GM12878 (cell line): ENCODE data around the gene SCN8A. TPM values are rescaled to one million over a fixed set of nuclear protein-coding genes. Genes with fewer than 3 reads are reported as not detected.

Experiments
- ATAC-seq: fragments of 200-7000 bp; cut with Tn5 transposase; 3 replicates; pipeline ENCODE4 v1.9.1; 2020; ENCODE audit warnings: mild to moderate bottlenecking, moderate library complexity
- BruUV-seq: library from RNA; stranded (reverse); fragments of 400-500 nt; replicated peaks from 2 replicates; lab custom pipeline; 2021; lab: Mats Ljungman, UMichigan
- CTCF ChIA-PET: fragments of 300-600 bp; sonication (Branson Sonifier 250); formaldehyde crosslinking; extraction: SDS; loops from one replicate; lab custom pipeline; 2021; ENCODE audit warnings: inconsistent platforms; lab: Yijun Ruan, JAX
- POLR2A ChIA-PET: fragments of 350-600 bp; formaldehyde crosslinking; extraction: SDS; loops from one replicate; lab custom pipeline; 2021; ENCODE audit warnings: inconsistent platforms; lab: Charles Lee
- RAD21 ChIA-PET: fragments of 300-600 bp; sonication (Branson Sonifier 250); formaldehyde crosslinking; loops from one replicate; lab custom pipeline; 2023; ENCODE audit warnings: antibody characterized with exemption; ENCODE audit not compliant: unreplicated experiment; lab: Charles Lee
- SMC1A ChIA-PET: fragments of 300-600 bp; sonication (Branson Sonifier 250); formaldehyde crosslinking; loops from one replicate; lab custom pipeline; 2023; ENCODE audit not compliant: unreplicated experiment, uncharacterized antibody; lab: Charles Lee
- DNase-seq: peaks from one replicate; pipeline ENCODE4 v3.0.0-alpha.2; 2011; ENCODE audit warnings: low read depth, low spot score
- FAIRE-seq: peaks from 3 replicates; lab custom pipeline; 2011; peaks lifted over from hg19 to GRCh38; lab: Jason Lieb, UNC
- H2AFZ ChIP-seq: 2 replicates; pipeline ENCODE4 v1.6.0; 2011; ENCODE audit warnings: low read depth, low read length, control low read depth; ENCODE audit not compliant: control insufficient read depth
- H3K27ac ChIP-seq: 2 replicates; pipeline ENCODE4 v1.5.1; 2011; ENCODE audit warnings: control low read depth; ENCODE audit not compliant: control insufficient read depth, insufficient read depth
- H3K27me3 ChIP-seq, 2 experiments: replicated peaks in 1 of 2; 2 replicates each; pipeline versions ENCODE4 v1.6.0 to v1.6.1; 2011; ENCODE audit warnings: low read length in 1 of 2; ENCODE audit not compliant: control insufficient read depth in 2 of 2, insufficient read depth in 2 of 2
- H3K36me3 ChIP-seq, 2 experiments: 2 replicates each; pipeline ENCODE4 v1.5.1; 2011; ENCODE audit warnings: low read length in 1 of 2; ENCODE audit not compliant: control insufficient read depth in 2 of 2, insufficient read depth in 2 of 2
- H3K4me1 ChIP-seq: 2 replicates; pipeline ENCODE4 v1.6.1; 2011; ENCODE audit warnings: mild to moderate bottlenecking, low read length, moderate library complexity, mixed read lengths; ENCODE audit not compliant: control insufficient read depth, insufficient read depth
- H3K4me2 ChIP-seq: 2 replicates; pipeline ENCODE4 v1.6.0; 2011; ENCODE audit warnings: control low read depth; ENCODE audit not compliant: control insufficient read depth, insufficient read depth
- H3K4me3 ChIP-seq: fragments of 200-600 bp; sonication (generic); 2 replicates; pipeline ENCODE4 v1.5.1; 2016
- H3K79me2 ChIP-seq: 2 replicates; pipeline ENCODE4 v1.6.0; 2011; ENCODE audit warnings: low read length; ENCODE audit not compliant: control insufficient read depth, insufficient read depth
- H3K9ac ChIP-seq: 2 replicates; pipeline ENCODE4 v1.8.0; 2011; ENCODE audit warnings: low read length, control low read depth, mixed read lengths; ENCODE audit not compliant: control insufficient read depth, insufficient read depth
- H3K9me3 ChIP-seq: replicated peaks from 3 replicates; pipeline ENCODE4 v1.5.1; 2011; ENCODE audit warnings: mild to moderate bottlenecking, low read length; ENCODE audit not compliant: control insufficient read depth, insufficient read depth
- H4K20me1 ChIP-seq: 2 replicates; pipeline ENCODE4 v1.6.0; 2011; ENCODE audit not compliant: control insufficient read depth, insufficient read depth
- ESRRA ChIP-seq: IDR thresholded peaks from 2 replicates; pipeline ENCODE4 v1.6.1; 2012; ENCODE audit warnings: mild to moderate bottlenecking, low read length, improper control_type of control experiment
- HCFC1 ChIP-seq: fragments of 150-350 bp; IDR thresholded peaks from 2 replicates; pipeline ENCODE4 v1.6.1; 2014; ENCODE audit warnings: low read length
- MEF2A ChIP-seq: IDR thresholded peaks from 2 replicates; pipeline ENCODE4 v1.6.1; 2011; ENCODE audit warnings: low read depth, mild to moderate bottlenecking, low read length, moderate library complexity; ENCODE audit not compliant: insufficient read depth
- POU2F2 ChIP-seq: IDR thresholded peaks from 3 replicates; pipeline ENCODE4 v1.6.1; 2011; ENCODE audit warnings: low read depth, mild to moderate bottlenecking, low read length, borderline replicate concordance
- RB1 ChIP-seq: fragments of 450-650 bp; formaldehyde crosslinking; IDR thresholded peaks from 2 replicates; pipeline ENCODE4 v1.6.1; 2017; ENCODE audit warnings: mild to moderate bottlenecking, borderline replicate concordance
- SP1 ChIP-seq: IDR thresholded peaks from one replicate; pipeline ENCODE4 v1.6.1; 2011; ENCODE audit warnings: low read depth, low read length
- ZZZ3 ChIP-seq: IDR thresholded peaks from 2 replicates; pipeline ENCODE4 v1.6.1; 2011; ENCODE audit warnings: low read depth; ENCODE audit not compliant: control insufficient read depth, insufficient read length
- WGBS: methylation state at CpG from one replicate; pipeline ENCODE4 v1.1.6; 2016; ENCODE audit warnings: low lambda C conversion rate; ENCODE audit not compliant: insufficient replicate concordance, insufficient coverage; ENCODE audit errors: missing lambda C conversion rate; 5-methylcytosine and 5-hydroxymethylcytosine counted together
- in situ Hi-C: fragments of 300-500 bp; cut with MboI; formaldehyde crosslinking; loops from 9 replicates; pipeline ENCODE4 v1.14.3; 2018; ENCODE audit warnings: mixed read lengths
- intact Hi-C: fragments of 100-400 bp; cut with micrococcal nuclease; formaldehyde crosslinking; loops from one replicate; pipeline ENCODE4 v1.14.2; 2022; ENCODE audit not compliant: unreplicated experiment
- polyA plus RNA-seq, 11 experiments: library from polyadenylated mRNA; depleted of rRNA in 4 of 11; unstranded in 6 of 11; stranded (reverse) in 5 of 11; fragments of >200 nt; fragmentation: Nextera tagmentation in 4 of 11; fragmentation: Illumina TruSeq in 1 of 11; extraction: Ambion mirVana in 4 of 11; extraction: Trizol in 1 of 11; gene quantifications; 1 replicate in 1 of 11; 2 replicates in 10 of 11; pipeline versions ENCODE4 v1.2.1 to v1.2.3, GENCODE V29; 2011 to 2016; ENCODE audit warnings: inconsistent platforms in 2 of 11, missing spikeins in 2 of 11, low read depth in 1 of 11
- total RNA-seq, 4 experiments: library from RNA; depleted of rRNA in 3 of 4; stranded (reverse); fragments of >200 nt in 3 of 4; fragmentation: Illumina TruSeq in 1 of 4; extraction: Trizol in 1 of 4; gene quantifications; 2 replicates each; pipeline versions ENCODE4 v1.2.1 to v1.2.3, GENCODE V29; 2013 to 2021
- TF ChIP-seq, protein P1 (sequence below): IDR thresholded peaks from 2 replicates; pipeline ENCODE4 v1.6.1; 2012; ENCODE audit warnings: low read depth, low read length, improper control_type of control experiment
- TF ChIP-seq, protein P2 (sequence below): fragments of 450-650 bp; IDR thresholded peaks from 2 replicates; pipeline ENCODE4 v1.6.1; 2017; ENCODE audit warnings: low read depth, mild to moderate bottlenecking, moderate library complexity
- TF ChIP-seq, protein P3 (sequence below): fragments of 450-650 bp; formaldehyde crosslinking; IDR thresholded peaks from 2 replicates; pipeline ENCODE4 v1.4.0; 2022; ENCODE audit warnings: mild to moderate bottlenecking, moderate library complexity
- TF ChIP-seq, protein P4 (sequence below), 3 experiments: IDR thresholded peaks in 2 of 3; conservative IDR thresholded peaks in 1 of 3; 2 replicates each; pipeline ENCODE4 v1.5.1; 2011; ENCODE audit warnings: low read depth in 3 of 3, low read length in 3 of 3, mild to moderate bottlenecking in 3 of 3, control low read depth in 2 of 3, moderate library complexity in 2 of 3, inconsistent platforms in 1 of 3, mixed read lengths in 1 of 3; ENCODE audit not compliant: control insufficient read depth in 2 of 3, insufficient read depth in 1 of 3; ENCODE audit errors: extremely low read depth in 1 of 3
- TF ChIP-seq, protein P5 (sequence below): IDR thresholded peaks from 2 replicates; pipeline ENCODE4 v1.6.1; 2011; ENCODE audit warnings: low read depth, low read length, improper control_type of control experiment, borderline replicate concordance
- TF ChIP-seq, protein P6 (sequence below): fragments of 150-350 bp; IDR thresholded peaks from 2 replicates; pipeline ENCODE4 v1.6.1; 2014; ENCODE audit warnings: mild to moderate bottlenecking, low read depth, low read length

SCN8A gene
- total and polyA plus RNA-seq, 10 of the 15 experiments (the other 5 are each of a cell fraction or from before 2014, with no cell fraction given), result 0.02 to 0.23 (median 0.06) TPM; not detected in 2

DNA sequence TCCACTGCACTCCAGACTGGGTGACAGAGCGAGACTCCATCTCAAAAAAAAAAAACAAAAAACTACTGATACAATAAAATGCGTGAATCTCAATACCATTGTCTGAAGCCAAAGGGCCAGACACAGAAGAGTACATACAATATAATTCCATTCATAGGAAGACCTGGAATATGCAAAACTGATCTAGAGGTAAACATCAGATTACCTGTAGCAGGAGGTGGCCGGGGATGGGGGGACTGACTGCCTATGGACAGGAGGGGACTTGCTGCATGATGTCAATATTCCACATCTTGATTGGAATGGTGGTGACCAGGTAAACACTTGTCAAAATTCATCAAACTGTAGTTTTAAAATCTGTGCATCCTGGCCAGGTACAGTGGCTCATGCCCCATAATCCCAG, 270.0 kb downstream of the SCN8A start:
- Histone ChIP-seq H4K20me1 (no peaks in the 10 kb centered on the region), H3K9ac (no peak overlapping the region), H3K27ac (no peak overlapping the region), H3K9me3 (no peaks in the 10 kb centered on the region)
- FAIRE-seq, result no peak
- WGBS, result 24% methylated on average over 3 of the region's 3 CpGs
- intact Hi-C loops, result no loop called here
- RAD21 ChIA-PET, result no interaction called here
- TF ChIP-seq, protein P1, sequence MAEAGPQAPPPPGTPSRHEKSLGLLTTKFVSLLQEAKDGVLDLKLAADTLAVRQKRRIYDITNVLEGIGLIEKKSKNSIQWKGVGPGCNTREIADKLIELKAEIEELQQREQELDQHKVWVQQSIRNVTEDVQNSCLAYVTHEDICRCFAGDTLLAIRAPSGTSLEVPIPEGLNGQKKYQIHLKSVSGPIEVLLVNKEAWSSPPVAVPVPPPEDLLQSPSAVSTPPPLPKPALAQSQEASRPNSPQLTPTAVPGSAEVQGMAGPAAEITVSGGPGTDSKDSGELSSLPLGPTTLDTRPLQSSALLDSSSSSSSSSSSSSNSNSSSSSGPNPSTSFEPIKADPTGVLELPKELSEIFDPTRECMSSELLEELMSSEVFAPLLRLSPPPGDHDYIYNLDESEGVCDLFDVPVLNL, result no peak
- TF ChIP-seq, protein P2, sequence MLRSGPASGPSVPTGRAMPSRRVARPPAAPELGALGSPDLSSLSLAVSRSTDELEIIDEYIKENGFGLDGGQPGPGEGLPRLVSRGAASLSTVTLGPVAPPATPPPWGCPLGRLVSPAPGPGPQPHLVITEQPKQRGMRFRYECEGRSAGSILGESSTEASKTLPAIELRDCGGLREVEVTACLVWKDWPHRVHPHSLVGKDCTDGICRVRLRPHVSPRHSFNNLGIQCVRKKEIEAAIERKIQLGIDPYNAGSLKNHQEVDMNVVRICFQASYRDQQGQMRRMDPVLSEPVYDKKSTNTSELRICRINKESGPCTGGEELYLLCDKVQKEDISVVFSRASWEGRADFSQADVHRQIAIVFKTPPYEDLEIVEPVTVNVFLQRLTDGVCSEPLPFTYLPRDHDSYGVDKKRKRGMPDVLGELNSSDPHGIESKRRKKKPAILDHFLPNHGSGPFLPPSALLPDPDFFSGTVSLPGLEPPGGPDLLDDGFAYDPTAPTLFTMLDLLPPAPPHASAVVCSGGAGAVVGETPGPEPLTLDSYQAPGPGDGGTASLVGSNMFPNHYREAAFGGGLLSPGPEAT, result no peak
- TF ChIP-seq MEF2A (no peak), ESRRA (no peak), ZZZ3 (no peak), RB1 (no peak), POU2F2 (no peak), SP1 (no peak), HCFC1 (no peak)
- TF ChIP-seq, protein P3, sequence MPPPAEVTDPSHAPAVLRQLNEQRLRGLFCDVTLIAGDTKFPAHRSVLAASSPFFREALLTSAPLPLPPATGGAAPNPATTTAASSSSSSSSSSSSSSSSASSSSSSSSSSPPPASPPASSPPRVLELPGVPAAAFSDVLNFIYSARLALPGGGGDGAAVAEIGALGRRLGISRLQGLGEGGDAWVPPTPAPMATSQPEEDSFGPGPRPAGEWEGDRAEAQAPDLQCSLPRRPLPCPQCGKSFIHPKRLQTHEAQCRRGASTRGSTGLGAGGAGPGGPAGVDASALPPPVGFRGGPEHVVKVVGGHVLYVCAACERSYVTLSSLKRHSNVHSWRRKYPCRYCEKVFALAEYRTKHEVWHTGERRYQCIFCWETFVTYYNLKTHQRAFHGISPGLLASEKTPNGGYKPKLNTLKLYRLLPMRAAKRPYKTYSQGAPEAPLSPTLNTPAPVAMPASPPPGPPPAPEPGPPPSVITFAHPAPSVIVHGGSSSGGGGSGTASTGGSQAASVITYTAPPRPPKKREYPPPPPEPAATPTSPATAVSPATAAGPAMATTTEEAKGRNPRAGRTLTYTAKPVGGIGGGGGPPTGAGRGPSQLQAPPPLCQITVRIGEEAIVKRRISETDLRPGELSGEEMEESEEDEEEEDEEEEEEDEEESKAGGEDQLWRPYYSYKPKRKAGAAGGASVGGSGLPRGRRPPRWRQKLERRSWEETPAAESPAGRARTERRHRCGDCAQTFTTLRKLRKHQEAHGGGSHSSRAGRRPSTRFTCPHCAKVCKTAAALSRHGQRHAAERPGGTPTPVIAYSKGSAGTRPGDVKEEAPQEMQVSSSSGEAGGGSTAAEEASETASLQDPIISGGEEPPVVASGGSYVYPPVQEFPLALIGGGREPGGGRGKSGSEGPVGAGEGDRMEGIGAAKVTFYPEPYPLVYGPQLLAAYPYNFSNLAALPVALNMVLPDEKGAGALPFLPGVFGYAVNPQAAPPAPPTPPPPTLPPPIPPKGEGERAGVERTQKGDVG, result no peak
- TF ChIP-seq, protein P4, sequence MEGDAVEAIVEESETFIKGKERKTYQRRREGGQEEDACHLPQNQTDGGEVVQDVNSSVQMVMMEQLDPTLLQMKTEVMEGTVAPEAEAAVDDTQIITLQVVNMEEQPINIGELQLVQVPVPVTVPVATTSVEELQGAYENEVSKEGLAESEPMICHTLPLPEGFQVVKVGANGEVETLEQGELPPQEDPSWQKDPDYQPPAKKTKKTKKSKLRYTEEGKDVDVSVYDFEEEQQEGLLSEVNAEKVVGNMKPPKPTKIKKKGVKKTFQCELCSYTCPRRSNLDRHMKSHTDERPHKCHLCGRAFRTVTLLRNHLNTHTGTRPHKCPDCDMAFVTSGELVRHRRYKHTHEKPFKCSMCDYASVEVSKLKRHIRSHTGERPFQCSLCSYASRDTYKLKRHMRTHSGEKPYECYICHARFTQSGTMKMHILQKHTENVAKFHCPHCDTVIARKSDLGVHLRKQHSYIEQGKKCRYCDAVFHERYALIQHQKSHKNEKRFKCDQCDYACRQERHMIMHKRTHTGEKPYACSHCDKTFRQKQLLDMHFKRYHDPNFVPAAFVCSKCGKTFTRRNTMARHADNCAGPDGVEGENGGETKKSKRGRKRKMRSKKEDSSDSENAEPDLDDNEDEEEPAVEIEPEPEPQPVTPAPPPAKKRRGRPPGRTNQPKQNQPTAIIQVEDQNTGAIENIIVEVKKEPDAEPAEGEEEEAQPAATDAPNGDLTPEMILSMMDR (IDR thresholded peaks at IDR 0.05 in 2 of 3, conservative IDR thresholded peaks at IDR 0.05 in 1 of 3; ENCODE audit: control insufficient read depth in 2 of 3, extremely low read depth in 1 of 3, insufficient read depth in 1 of 3, low read depth in 3 of 3, low read length in 3 of 3), result no peak
- TF ChIP-seq, protein P5, sequence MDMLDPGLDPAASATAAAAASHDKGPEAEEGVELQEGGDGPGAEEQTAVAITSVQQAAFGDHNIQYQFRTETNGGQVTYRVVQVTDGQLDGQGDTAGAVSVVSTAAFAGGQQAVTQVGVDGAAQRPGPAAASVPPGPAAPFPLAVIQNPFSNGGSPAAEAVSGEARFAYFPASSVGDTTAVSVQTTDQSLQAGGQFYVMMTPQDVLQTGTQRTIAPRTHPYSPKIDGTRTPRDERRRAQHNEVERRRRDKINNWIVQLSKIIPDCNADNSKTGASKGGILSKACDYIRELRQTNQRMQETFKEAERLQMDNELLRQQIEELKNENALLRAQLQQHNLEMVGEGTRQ, result no peak
- TF ChIP-seq, protein P6, sequence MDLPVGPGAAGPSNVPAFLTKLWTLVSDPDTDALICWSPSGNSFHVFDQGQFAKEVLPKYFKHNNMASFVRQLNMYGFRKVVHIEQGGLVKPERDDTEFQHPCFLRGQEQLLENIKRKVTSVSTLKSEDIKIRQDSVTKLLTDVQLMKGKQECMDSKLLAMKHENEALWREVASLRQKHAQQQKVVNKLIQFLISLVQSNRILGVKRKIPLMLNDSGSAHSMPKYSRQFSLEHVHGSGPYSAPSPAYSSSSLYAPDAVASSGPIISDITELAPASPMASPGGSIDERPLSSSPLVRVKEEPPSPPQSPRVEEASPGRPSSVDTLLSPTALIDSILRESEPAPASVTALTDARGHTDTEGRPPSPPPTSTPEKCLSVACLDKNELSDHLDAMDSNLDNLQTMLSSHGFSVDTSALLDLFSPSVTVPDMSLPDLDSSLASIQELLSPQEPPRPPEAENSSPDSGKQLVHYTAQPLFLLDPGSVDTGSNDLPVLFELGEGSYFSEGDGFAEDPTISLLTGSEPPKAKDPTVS, result no peak
- TF ChIP-seq, all 136 proteins: peak for 0
- H3K4me3 ChIP-seq, result no peak overlapping the region
- no peaks in the 10 kb centered on the region for H3K4me1 ChIP-seq
- CTCF ChIA-PET, result no interaction called here
- SMC1A ChIA-PET, result no interaction called here
- H3K4me2 ChIP-seq, result no peak overlapping the region
- BruUV-seq, result no TSS peak
- H3K27me3 ChIP-seq, result peaks cover 15 to 17% of the 10 kb centered on the region in 2 experiments
- H3K36me3 ChIP-seq, result no peaks in the 10 kb centered on the region
- ATAC-seq (no peak), DNase-seq (no peak)
- H3K79me2 ChIP-seq, result no peaks in the 10 kb centered on the region
- H2AFZ ChIP-seq, result no peak overlapping the region
- POLR2A ChIA-PET, result no interaction called here
- in situ Hi-C loops, result no loop called here
